TTC549 (cell line): Measurements from ENCODE around the gene GTF2H1.
"Not testable (repeated sequence)": the region's sequence is repeated elsewhere in the genome, so short reads cannot be mapped to it uniquely, and the experiment has no call there.

Source experiments
- FAIRE-seq: peaks from 2 replicates; lab custom pipeline; 2012; peaks lifted over from hg19 to GRCh38; lab: Jason Lieb, UNC

Gene GTF2H1

DNA sequence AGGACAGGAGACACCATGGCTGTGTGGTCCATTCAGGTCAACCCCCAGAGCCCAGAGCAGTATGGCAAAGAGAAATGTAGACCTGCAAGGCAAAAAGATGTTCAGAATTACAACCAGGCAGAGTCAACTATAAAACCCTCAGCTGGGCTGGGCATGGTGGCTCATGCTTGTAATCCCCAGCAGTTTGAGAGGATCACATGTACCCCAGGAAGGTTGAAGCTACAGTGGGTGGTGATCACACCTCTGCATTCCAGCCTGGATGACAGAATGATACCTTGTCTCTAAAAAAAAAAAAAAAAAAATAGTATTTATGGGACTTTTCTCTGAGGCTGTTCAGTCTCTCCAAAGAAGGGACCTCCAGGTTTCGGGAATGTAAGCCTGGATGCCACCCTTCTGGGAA lies 53.6 kb downstream of the GTF2H1 start:
- no peak for FAIRE-seq

DNA sequence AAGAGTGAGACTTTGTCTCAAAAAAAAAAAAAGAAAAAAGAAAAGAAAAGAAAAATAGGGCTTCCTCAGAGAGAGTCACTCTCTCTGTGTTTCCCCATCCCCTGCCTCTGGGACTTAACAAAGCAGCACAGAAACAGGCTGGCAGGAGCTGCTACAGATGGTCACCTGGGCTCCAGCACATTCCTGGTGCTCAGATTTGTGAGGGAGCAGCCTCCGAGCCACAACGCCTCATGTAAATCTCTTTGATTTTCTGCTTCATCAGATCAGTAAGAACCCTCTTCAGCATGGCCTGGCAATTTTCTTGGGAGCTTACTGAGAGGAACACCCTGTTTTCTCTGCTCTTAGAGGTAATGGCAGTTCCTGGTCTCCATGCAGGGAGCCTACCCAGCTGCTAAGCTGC lies 56.8 kb downstream of the GTF2H1 start:
- FAIRE-seq = no peak

DNA sequence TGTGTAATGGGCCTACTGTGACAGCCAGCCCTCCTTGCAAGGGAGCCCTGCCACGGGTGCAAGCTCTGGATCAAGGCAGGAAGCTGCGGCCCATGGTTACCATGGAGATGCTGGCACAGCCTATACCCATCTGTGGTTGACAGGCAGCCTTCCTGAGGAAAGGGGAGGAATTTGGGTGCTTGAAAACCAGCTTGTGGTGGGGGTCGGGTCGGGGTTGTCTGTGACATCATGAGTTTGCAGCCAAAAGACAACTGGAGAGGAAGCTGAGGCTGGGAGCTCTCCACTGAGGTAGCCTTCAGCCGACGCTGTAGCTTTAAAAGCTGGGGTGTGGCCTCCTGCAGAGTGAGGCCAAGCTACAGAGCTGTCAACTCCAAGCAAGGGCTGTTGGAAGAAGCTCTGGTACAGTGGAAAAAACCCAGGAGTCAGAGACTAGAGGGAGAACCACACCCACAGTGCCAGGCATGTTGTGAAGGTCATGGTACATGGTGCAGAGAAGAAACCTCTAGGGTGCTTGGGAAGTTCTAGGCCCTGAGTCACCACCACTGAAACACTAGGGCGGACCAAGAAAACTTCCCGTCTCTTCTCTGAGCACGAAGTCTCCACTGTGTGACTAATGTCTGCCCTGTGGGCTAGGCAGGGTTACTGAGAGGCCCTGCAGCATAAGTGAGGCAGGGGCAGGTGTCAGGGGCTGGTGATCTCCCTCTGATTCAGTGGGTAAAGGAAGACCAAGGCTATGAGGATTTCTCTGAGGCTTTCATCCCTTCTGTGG lies 61.2 kb downstream of the GTF2H1 start:
- no peak for FAIRE-seq

DNA sequence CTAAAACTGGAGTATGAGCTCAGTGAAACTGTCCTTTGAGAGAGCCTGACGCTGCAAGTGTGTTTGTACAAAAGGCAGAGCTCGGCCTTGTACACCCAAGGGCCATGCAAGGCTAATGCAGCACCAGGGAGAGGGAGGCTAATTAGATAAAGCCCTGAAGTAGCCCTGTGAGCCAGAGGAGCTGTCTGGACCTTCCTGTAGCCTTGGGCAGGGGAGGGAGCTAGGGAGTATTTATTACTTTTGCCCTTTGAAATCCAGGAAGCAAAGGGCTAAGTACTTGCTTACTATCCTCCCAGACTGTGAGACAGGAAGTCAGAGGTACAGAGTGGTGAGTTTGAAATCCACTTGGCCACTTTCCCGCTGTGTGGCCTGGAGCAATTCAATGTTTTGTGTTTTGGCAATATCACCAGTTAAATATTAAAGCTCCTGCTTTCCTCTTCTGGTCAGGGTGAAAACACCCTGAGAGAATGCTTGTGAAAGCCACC lies 61.8 kb downstream of the GTF2H1 start:
- FAIRE-seq = no peak

DNA sequence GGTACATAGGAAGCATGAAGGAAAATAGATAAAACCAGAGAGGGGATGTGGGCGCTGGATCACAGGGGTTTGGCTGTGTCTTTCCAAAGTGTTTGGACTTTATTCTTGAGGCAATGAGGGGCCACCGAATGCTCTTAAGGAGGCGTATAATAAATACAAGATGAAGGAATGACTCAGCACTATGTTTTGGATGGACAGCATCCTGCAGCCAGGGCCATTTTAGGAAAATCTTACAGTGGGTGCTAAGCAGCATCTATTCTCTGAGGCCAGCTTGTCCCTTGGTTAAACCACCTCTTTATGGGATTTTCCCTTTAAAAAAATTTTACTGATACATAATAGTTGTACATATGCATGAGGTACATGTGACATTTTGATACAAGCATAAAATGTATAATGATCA lies 67.7 kb downstream of the GTF2H1 start:
- no peak for FAIRE-seq

DNA sequence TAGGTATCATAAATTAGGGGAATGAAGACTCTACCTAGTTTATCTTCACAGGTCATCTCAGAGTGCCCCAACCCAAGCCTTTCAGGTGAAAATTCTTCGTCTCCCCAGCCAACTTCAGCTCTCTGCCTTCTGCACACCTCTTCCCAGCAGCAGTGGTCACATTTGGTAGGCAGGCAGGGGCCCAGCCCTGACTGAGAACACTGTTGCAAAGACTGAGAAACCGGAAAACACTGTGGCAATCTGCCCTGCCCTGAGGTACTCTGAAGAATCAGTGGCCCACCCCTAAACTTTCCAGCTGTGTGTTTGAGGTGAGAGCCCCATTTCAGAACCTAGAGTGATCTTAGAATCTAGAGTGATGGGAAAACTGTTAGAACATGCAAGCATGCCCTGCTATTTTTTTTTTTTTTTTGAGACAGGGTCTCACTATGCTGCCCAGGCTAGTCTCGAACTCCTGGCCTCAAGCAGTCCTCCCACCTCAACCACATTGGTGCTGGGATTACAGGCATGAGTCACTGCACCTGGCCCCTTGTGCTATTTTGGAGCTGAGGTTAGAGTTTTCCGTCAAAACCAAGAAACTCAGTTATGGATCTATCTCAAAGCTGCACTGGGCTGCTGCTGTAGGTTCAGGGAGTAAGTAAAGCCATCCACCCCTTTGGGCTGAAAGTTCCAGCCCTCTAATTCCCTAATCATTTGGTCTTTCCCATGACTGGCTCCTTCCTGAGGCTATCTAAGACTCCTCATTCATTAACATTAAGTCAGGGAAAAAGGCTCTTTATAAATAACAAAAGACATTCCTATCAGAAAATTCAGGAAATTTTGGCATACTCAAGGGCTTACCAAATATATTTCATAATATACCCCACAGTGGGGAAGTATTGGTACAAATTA lies 70.3 kb downstream of the GTF2H1 start:
- FAIRE-seq = no peak

DNA sequence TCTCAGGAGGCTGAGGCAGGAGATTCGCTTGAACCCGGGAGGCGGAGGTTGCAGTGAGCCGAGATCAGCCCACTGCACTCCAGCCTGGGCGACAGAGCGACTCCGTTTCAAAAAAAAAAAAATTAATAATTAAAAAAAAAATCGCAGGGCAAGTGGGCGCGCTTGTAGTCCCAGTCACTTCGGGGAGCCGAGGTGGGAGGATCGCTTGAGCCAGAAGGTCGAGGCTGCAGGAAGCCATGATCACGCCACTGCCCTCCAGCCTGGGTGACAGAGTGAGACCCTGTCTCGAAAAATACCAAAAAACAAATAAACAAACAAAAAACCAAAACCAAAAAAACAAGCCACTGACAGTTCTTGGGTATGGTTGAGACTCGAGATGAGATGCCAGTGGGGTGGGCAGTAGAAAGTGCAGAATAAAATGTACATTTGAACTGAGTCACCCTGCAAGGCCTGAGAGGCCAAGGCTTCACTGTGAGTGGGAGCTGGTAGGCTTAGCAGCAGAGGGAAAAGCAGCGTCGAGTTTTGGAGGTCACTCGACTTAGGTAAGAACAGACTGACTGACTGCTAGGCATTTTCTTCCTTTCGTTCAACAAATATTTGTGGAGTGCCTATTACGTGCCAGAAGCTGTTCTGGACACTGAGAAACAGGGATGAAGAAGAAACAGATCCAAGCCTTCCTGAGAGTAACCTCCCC lies 71.4 kb downstream of the GTF2H1 start:
- FAIRE-seq = no peak

DNA sequence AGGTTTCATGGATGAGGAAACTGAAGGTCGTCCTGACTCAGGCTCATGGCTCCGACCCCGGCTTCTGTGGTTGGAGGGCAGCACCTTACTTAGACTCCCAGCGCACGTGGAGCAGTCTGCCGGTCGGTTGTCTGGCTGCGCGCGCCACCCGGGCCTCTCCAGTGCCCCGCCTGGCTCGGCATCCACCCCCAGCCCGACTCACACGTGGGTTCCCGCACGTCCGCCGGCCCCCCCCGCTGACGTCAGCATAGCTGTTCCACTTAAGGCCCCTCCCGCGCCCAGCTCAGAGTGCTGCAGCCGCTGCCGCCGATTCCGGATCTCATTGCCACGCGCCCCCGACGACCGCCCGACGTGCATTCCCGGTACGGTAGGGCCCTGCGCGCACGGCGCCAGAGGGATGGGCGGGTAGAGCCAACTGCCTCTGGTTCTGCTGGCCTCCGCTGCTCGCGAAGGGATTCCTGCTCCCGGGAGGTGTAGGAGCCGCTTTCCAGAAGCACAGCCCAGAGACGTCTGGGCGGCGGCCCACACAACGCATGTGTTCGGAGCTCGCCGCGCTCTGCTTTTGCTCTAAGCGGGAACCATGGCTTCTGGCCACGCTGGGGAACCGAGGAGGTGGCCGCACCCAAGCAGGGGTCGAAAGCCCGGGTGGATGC lies 72.0 kb downstream of the GTF2H1 start, which contains the start of gene LDHA:
Gene LDHA, plus strand, starts transcription at position 289 of the 653 bp plus-strand sequence. CDS start 2,280 bp downstream, outside the sequence.
- FAIRE-seq = no peak

DNA sequence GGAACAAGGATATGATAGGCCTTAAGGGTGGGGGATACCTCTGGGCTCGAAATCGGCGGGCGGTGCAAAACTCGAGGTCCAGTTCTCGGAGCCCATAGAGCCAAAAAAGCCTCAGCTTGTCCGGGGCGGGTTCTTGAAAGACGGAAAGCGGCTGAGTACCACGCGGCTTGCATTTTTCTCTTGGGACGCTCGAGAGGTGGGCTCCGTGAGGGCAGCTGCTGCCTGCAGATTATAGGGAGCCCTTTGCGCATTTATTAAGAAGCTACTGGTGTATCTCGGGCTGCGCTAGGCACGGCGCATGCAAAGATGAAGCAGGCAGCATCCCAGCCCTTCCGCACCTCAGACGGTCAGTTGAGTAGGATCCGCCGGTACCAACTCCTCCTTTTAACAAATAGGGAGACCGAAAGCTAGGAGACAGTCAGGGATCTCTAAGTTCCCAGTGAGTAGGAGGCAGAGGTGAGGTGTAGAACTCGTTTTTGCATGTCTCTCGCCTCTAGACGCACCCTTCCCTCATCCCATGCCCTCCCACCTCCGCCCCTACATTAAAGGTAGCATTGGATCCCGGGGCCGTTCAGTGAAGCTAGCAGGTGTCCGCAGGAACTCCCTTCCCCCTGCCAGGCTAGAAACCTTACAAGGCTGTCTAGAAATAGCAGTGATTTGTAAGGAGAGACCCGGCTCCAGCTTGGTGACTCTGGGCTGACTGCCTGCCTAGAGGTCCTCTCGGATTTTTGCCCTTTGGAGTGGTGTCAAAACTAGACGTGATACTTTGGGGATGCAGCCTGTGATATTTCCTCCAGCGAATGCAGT lies 72.8 kb downstream of the GTF2H1 start:
- no peak for FAIRE-seq

DNA sequence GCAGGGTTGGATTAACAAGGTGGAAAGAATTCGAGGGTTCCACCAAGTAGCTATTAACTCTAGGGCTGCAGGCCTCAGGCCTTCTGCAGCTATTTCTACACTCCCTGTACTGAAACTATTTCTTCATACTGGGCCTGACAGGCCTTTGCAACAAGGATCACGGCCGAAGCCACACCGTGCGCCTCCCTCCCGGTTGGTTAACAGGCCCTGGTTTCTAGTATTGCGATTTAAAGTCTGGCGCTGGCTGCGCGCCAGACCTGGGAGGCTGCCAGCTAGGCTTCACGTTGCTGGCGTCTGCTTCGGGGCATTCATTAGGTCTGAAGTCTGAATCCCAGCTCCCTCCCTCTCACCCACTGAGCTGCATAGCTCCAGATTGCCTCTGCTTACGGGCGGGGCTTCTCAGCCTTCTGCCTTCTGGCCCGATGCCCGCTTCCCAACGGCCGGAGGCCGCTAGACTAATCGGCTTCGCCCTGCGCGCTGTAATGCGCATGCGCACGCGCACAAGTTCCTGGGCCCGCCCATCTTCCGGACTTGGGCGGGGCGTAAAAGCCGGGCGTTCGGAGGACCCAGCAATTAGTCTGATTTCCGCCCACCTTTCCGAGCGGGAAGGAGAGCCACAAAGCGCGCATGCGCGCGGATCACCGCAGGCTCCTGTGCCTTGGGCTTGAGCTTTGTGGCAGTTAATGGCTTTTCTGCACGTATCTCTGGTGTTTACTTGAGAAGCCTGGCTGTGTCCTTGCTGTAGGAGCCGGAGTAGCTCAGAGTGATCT lies 73.6 kb downstream of the GTF2H1 start:
- FAIRE-seq = peak; percentile 87

DNA sequence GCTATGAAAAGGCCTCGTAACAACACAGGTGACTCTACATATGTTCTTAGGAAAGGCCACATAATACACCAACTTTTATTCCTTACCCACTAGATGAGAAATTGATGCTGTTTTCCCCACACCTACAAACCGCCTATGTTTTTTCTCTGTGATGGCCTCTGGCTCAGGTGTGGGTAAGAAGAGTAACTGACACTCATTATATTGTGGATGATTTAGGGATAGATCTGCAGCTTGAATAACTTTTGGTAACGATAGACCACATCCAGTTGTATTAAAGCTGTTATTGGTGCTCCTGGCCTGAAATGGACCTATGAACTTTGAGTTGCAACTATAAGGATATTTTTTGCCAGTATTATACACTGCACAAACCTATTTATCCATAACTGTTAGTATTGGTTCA lies 75.6 kb downstream of the GTF2H1 start:
- no peak for FAIRE-seq

DNA sequence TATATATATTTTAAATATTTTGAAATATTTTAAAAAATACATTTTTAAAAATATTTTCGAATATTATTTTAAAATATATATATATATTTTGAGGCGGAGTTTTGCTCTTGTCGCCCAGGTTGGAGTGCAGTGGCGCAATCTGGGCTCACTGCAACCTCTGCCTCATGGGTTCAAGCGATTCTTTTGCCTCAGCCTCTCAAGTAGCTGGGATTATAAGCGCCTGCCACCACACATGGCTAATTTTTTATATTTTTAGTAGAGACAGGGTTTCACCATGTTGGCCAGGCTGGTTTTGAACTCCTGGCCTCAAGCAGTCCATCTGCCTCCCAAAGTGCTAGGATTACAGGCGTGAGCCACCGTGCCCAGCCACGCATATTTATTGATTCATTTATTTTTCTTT lies 78.7 kb downstream of the GTF2H1 start:
- FAIRE-seq = not testable (repeated sequence)

DNA sequence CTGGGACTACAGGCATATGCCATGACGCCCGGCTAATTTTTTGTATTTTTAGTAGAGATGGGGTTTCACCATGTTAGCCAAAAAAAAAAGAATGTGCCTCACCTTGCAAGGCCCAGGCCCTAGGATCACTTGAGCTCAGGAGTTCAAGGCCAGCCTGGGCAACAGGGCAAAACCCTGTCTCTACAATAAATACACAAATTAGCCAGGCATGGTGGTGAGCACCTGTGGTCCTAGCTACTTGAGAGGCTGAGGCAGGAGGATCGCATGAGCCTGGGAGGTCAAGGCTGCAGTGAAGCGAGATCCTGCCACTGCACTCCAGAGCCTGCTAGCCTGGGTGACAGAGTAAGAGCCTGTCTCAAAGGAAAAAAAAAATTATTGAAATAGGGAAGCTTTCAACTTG lies 81.7 kb downstream of the GTF2H1 start:
- FAIRE-seq = no peak

DNA sequence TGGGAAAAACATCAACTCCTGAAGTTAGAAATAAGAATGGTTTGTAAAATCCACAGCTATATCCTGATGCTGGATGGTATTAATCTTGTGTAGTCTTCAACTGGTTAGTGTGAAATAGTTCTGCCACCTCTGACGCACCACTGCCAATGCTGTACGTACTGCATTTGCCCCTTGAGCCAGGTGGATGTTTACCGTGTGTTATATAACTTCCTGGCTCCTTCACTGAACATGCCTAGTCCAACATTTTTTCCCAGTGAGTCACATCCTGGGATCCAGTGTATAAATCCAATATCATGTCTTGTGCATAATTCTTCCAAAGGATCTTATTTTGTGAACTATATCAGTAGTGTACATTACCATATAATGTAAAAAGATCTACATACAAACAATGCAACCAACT lies 85.0 kb downstream of the GTF2H1 start:
- FAIRE-seq = not testable (repeated sequence)

DNA sequence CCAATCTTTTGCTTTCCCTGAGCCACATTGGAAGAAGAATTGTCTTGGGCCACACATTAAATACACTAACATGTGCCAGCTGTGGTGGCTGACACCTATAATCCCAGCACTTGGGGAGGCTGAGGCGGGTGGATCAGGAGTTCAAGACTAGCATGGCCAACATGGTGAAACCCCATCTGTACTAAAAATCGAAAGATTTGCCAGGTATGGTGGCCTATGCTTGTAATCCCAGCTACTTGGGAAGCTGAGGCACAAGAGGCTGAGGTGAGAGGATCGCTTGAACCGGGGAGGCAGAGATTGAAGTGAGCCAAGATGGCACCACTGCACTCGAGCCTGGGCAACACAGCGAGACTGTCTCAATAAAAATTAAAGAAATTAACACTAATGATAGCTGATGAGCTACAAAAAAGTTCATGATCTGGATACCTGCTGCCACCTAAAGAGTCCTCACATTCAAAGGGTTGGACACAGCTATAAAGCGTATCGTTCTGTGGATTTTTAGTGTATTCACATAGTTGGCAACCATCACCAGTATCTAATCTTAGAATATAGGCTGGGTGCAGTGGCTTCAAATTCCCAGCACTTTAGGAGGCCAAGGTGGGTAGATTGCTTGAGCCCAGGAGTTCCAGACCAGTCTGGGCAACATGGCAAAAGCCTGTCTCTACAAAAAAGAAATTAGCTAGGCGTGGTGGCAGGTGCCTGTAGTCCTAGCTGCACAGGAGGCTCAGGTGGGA lies 86.4 kb downstream of the GTF2H1 start:
- FAIRE-seq = no peak

DNA sequence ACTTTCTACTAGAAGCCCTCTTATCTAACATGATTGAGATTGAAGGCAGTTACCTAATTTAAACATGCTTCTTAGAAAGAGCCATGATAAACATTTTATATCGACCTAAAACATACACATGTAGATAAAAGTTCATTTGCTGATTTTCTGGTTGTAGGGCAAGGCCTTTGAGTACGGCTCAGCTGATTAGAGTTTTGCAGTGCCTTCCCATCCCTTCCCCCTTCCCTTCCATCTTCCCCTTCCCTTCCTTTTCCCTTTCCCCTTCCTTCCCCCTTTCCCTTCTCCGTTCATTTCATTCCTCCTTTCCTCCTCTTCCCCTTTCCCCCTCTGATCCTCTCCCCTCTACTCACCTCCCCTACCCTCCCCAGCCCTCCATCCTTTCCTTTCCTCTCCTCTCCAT lies 94.1 kb downstream of the GTF2H1 start:
- no peak for FAIRE-seq
